ENCODE measurements around the gene LARP6.
"Not testable (repeated sequence)": the region's sequence is repeated elsewhere in the genome, so short reads cannot be mapped to it uniquely, and the experiment has no call there.

Gene LARP6

DNA sequence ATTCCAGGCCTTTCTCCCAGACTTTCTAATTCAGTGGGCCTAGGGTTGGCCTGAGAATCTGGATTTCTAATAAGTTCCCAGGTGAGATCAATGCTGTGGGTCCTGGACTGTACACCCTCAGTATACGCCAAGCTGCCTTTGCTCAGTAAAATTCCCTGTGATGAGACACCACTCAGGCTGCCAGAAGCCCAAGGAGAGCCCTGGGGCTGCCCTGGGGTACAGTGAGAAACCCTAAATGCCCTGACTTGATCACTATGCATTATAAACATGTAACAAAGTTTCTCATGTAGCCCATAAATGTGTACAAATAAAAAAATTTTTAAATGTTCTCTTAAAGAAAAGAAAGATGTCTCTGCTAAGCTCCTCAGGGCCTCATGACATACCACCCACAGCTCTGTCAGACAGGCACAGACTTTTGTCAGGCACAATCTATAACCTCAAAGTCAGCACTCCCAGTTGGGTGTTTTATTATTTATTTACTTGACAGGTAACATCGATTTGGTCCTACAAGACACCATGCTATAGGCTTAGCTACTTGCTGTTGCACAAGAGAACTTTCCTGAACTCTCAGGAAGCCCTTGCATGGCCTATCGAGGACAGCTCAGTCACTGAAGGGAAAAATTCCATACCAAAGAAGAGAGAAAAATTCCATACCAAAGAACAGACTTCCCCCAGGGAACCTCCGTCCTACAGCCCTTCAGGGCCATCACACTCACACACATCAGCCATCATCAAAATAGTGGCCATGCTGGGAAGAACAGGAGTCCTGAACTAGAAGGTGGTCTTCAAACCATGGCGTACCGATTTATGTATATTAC is 22.7 kb downstream of the LARP6 start:
- no peak for DNase-seq

DNA sequence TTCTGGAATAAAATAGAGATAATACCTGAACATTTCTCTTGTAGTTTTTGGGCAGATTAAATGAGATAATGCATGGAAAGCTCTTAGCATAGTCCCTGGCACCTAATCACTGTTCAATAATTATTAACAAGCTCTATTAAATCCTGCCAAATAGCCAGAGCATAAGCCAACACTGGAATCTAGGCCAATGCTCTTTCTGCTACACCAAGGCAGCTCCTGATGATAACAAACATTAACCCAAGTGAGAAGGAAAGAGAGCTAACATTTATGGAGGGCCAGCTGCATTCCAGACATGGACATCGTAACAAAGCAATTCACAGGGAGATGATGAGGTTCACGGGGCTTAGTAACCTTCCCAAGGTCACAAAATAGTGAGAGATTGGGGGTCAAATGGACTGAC is 23.3 kb downstream of the LARP6 start:
- no peak for DNase-seq

- no peak for DNase-seq
These were observed 24.4 kb downstream of the LARP6 start for GRCh38 chr15:70829371-70830166.

DNA sequence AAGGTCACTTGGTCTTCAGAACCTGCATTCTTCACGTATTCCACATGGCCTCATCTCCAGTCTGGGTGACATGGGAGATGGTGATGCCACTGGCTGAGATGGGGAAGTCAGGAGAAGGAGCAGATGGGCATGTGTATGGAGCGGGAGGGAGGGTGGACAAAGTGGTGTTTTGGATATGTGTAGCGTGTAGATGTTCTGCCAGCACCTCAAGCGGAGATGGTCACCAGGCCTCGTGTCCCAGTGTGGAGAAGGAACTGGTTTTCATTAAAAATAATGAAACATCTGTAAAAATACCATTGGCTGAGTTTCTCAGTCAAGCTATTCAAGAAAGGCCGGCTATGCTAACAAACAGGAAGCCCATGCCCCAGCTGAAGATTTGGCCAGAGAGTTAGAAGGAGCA is 26.2 kb downstream of the LARP6 start:
- DNase-seq, result no peak

- DNase-seq, result no peak
These were observed 27.3 kb downstream of the LARP6 start for GRCh38 chr15:70826634-70827033.

DNA sequence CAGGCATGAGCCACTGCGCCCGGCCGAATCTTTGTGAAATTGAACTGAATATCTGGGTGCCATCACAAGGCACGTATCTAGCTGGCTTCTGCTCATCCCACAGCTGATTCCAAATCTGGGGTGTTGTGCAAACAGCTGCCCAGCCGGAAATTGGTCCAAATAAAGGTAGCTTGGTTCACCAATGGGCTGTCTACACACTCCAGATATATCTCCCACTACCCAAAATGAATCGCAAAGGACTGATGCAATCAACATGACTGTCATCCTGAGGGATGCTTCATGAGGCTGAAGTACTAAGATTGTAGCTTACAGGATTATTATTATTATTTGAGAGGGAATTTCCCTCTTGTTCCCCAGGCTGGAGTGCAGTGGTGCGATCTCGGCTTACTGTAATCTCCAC is 28.1 kb downstream of the LARP6 start:
- DNase-seq, result no peak

- DNase-seq, result no peak
These were observed 30.8 kb downstream of the LARP6 start for GRCh38 chr15:70823196-70823595.

- no peak for DNase-seq
These were observed 33.7 kb downstream of the LARP6 start for GRCh38 chr15:70820214-70820613.

GRCh38 chr15:70818580-70818979 is 35.4 kb downstream of the LARP6 start:
- DNase-seq, result no peak

DNA sequence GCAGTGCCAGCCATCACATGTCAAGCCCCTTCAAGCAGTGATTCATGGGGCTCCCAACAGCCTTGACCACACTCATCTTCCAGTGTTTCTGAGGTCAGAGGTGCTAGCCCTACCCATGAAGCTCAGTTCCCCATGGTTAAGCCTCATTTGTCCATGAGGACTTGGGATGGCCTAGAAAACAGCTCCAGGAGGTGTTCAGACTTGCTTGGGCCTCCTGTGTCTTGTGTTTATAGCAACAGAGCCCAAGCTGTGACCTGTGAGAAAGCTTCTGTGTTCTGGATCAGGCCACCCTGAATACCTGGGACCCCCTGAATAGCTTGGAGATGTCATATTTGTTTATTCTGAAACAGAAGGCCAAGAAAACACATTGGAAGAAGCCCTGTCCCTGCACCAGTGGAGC is 36.7 kb downstream of the LARP6 start:
- no peak for DNase-seq

DNA sequence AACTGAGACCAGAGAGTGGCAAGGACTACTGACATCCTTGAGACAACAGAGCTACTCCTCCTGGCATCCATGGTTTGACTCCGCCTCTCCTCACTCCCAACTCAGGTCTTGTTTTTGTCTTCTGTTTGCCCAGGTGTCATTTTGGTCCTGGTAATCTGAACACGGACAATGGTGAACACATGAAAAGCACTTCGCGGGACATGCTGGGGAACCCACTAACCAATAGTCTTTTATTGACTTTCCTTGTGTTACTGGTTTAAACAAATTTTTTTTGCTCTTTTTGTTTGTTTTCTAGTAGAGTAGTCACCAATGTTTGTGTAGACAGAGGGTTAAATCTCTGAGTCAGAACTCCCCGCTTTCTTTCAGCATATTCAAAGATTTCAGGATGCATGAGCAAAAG is 38.4 kb downstream of the LARP6 start:
- no peak for DNase-seq

DNA sequence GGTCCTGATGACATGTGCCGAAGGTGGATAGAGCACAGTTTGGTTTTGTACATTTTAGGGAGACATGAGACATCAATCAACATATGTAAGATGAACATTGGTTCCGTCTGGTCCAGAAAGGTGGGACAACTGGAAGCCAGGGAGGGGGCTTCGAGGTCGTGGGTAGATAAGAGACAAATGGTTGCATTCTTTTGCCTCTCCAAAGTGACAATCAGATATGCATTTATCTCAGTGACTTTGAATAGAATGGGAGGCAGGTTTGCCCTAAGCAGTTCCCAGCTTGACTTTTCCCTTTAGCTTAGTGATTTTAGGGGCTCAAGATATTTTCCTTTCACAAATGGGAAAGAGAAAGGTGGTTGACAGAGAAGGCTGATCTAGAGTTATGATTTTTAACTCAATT is 38.9 kb downstream of the LARP6 start:
- DNase-seq, result not testable (repeated sequence)

- no peak for DNase-seq
These were observed 41.1 kb downstream of the LARP6 start for GRCh38 chr15:70812827-70813364.

DNA sequence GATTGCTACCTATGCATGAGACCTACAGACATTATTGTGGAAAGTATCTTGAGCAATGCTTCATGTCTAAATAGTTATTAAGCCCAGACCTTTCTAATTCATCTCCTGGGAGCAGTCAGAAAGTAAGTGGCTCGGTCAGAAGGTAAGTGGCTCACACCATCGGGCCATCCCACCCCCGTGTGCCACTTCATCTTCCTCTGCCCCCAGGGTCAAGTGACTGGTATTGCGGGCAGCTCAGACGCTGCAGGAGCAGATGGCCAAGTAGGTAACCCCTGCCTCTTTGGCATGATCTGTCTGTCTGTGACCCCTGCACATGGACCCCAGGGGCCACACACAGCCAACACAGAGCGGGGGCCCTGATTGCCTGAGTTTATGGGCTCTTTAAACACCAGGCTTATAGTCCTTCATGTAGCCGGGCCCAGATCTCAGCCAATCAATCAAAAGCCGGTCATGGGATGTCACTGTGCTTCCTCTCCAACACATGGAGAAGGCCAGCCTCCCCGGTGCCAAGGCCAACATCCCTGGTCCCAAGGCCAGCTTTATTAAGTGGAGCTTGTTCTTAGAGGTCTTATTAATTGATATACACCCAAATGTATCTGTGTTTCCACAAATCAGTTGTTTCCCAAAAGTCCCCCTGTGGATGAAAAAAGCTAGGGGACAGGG is 42.9 kb downstream of the LARP6 start:
- DNase-seq, result no peak

GRCh38 chr15:70806992-70807712 is 46.8 kb downstream of the LARP6 start:
- DNase-seq, result peak in 14 of 56 donors; percentile 3 to 32 (median 10)

DNA sequence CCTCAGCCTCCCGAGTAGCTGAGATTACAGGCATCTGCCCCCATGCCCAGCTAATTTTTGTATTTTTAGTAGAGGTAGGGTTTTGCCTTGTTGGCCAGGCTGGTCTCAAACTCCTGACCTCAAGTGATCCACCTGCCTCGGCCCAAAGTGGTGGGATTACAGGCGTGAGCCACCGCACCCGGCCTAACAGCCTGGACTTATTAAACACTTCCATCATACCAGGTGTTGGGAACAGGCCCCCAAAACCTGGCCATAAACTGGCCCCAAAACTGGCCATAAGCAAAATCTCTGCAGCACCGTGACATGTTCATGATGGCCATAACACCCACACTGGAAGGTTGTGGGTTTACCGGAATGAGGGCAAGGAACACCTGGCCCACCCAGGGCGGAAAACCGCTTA is 49.6 kb downstream of the LARP6 start:
- not testable (repeated sequence) for DNase-seq

DNA sequence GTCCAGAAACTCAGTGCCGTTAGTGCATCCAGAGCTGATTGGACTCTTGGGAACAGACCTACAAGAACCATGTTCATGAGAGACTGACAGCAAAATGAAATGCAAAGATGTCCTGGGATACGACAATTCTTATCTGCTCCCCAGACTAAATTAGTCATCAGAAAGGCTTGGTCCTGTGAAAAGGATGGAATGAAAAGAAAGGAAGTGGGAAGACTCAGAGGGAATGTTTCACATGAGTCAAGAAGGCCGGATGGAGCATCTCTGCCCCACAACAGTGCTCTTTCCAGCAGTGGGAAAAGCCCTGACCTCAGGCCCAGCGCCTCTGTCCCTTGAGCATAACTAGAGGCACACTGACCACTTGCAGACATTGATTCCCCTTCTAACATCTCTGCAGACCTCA is 51.3 kb downstream of the LARP6 start:
- no peak for DNase-seq

- no peak for DNase-seq
These were observed 52.8 kb downstream of the LARP6 start for GRCh38 chr15:70801109-70801508.

- no peak for DNase-seq
These were observed 54.1 kb downstream of the LARP6 start for GRCh38 chr15:70799667-70800450.

DNA sequence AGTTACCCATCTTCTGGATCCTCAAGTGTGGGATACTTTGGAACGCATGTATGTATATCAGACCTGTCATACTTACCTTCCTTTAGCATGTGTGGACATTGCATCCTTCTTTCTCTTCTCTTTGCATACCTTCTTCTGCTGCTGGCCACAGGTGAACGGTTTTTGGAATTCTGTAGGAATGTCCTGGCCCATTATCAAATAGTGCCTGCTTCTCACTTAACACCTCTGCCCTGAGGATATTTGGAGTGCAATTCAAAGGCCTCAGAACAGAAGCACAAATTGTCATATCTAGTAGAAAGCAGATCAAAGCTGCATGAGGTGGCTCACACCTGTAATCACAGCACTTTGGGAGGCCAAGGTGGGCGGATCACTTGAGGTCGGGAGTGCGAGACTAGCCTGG is 56.5 kb downstream of the LARP6 start:
- DNase-seq, result no peak

Data from amygdala (tissue), 56 donors.